HCT116 (cell line): Measurements from ENCODE around the gene COL5A1.

Source experiments
- ATF3 ChIP-seq: IDR thresholded peaks from 2 replicates; pipeline ENCODE4 v1.6.1; 2012
- CTCF ChIP-seq, 3 experiments: fragments of 200-600 bp in 1 of 3; sonication (generic) in 1 of 3; IDR thresholded peaks in 2 of 3; conservative IDR thresholded peaks in 1 of 3; 2 replicates each; pipeline ENCODE4 v1.5.1; 2012 to 2017; ENCODE audit warnings: low read depth in 2 of 3, low read length in 2 of 3, antibody characterized with exemption in 1 of 3, borderline replicate concordance in 1 of 3, control low read depth in 1 of 3, mild to moderate bottlenecking in 1 of 3, mixed read lengths in 1 of 3, mixed run types in 1 of 3, moderate library complexity in 1 of 3; ENCODE audit not compliant: insufficient read depth in 1 of 3
- EZH2 ChIP-seq: fragments of 200-600 bp; sonication (generic); IDR thresholded peaks from 2 replicates; pipeline ENCODE4 v1.6.1; 2017; ENCODE audit warnings: antibody characterized with exemption, mixed run types
- EZH2phosphoT487 ChIP-seq: fragments of 200-600 bp; IDR thresholded peaks from 2 replicates; pipeline ENCODE4 v1.6.1; 2018; ENCODE audit warnings: antibody characterized with exemption, borderline replicate concordance
- JUND ChIP-seq: IDR thresholded peaks from 2 replicates; pipeline ENCODE4 v1.6.1; 2012
- MAX ChIP-seq: IDR thresholded peaks from 2 replicates; pipeline ENCODE4 v1.6.1; 2012
- POLR2AphosphoS5 ChIP-seq: IDR thresholded peaks from 2 replicates; pipeline ENCODE4 v1.6.1; 2011; ENCODE audit warnings: mild to moderate bottlenecking, low read depth, low read length, moderate library complexity
- YY1 ChIP-seq: IDR thresholded peaks from 2 replicates; pipeline ENCODE4 v1.6.1; 2011; ENCODE audit warnings: low read length, low read depth, moderate library complexity, mild to moderate bottlenecking; ENCODE audit not compliant: insufficient replicate concordance; ENCODE audit errors: extremely low read depth

GRCh38 chr9:134702291-134702690, 60.7 kb downstream of the COL5A1 start:
- TF ChIP-seq EZH2 (no peak), CTCF (IDR thresholded peaks at IDR 0.05 in 2 of 3, conservative IDR thresholded peaks at IDR 0.05 in 1 of 3; ENCODE audit: borderline replicate concordance in 1 of 3, insufficient read depth in 1 of 3, low read depth in 2 of 3, low read length in 2 of 3) (no peak), JUND (no peak), MAX (no peak), EZH2phosphoT487 (no peak), POLR2AphosphoS5 (no peak), ATF3 (no peak), YY1 (no peak)
